ENCODE results near the gene SLC7A7. TPM values are rescaled to one million over a fixed set of nuclear protein-coding genes. Genes with fewer than 3 reads are reported as not detected.
"Not testable (repeated sequence)": the region's sequence is repeated elsewhere in the genome, so short reads cannot be mapped to it uniquely, and the experiment has no call there.

Gene SLC7A7
- total and polyA plus RNA-seq, 7 donors: 0.93 to 2.6 (median 1.8) TPM

DNA sequence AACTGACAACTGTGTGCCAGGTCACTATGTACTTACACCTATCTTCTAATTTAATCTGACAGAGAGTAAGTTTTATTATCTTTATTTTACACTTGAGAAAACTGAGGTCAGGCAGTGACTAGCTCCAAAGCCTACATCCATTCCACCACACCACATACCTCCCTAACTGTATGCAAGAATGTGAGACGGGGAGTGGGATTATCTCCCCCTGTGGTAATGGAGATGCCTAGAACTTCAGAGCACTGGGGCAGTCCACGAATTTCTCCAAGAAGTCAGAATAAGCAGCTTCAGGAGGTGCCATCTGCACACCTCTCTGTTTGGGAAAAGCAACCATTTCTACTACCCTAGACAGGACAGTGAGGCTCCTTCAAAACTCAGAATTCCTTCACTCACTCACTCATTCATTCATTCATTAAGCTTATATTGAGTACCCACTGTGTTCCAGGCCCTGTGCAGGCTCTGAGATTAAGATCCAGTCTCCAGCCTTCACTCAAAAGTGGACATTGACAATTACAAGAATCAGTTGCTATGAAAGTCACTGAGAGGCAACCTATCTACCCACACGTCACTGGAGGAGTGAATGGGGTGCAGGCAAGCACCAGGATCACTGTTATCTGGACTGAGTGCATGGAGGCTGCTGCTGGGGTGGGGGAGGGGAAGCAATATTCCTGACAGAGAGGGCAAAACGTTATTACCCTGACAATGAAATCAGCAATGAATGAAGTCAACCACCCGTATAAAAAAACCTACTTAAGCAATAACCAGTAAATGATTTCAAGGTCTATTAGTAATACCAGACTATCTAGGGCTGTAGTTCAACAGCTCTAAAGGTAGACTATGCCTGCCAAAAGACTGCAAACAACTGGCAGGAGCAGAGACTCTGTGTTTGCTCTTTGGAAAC lies 18.0 kb downstream of the SLC7A7 start:
- no peak for ATAC-seq
- no peak for DNase-seq
- TF ChIP-seq, protein P1, sequence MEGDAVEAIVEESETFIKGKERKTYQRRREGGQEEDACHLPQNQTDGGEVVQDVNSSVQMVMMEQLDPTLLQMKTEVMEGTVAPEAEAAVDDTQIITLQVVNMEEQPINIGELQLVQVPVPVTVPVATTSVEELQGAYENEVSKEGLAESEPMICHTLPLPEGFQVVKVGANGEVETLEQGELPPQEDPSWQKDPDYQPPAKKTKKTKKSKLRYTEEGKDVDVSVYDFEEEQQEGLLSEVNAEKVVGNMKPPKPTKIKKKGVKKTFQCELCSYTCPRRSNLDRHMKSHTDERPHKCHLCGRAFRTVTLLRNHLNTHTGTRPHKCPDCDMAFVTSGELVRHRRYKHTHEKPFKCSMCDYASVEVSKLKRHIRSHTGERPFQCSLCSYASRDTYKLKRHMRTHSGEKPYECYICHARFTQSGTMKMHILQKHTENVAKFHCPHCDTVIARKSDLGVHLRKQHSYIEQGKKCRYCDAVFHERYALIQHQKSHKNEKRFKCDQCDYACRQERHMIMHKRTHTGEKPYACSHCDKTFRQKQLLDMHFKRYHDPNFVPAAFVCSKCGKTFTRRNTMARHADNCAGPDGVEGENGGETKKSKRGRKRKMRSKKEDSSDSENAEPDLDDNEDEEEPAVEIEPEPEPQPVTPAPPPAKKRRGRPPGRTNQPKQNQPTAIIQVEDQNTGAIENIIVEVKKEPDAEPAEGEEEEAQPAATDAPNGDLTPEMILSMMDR (IDR thresholded peaks at IDR 0.05): no peak
- Histone ChIP-seq H3K4me1 (no peaks in the 10 kb centered on the region), H3K36me3 (ENCODE audit: insufficient read depth in 1 of 2, low read depth in 1 of 2) (no peaks in the 10 kb centered on the region), H3K27me3 (ENCODE audit: insufficient read depth in 3 of 3, low read length in 2 of 3) (peaks cover 0 to 11% (median 4%) of the 10 kb centered on the region in 3 donors), H3K27ac (no peak overlapping the region), H3K4me3 (no peak overlapping the region), H3K9me3 (no peaks in the 10 kb centered on the region)
- WGBS, 3 donors: 29 to 47% (median 33%) methylated on average over 5 of the region's 5 CpGs
- intact Hi-C loops (cut with DNase I): no loop called here

- H3K4me3 ChIP-seq: no peak overlapping the region
- ATAC-seq: no peak
- WGBS, 3 donors: 48 to 64% (median 63%) methylated on average over 5 of the region's 5 CpGs
Observed at GRCh38 chr14:22796087-22796707, 19.0 kb downstream of the SLC7A7 start.

GRCh38 chr14:22794551-22794951 lies 20.7 kb downstream of the SLC7A7 start:
- ATAC-seq (no peak), DNase-seq (no peak)
- Histone ChIP-seq H3K9me3 (no peaks in the 10 kb centered on the region), H3K36me3 (ENCODE audit: insufficient read depth in 1 of 2, low read depth in 1 of 2) (no peaks in the 10 kb centered on the region), H3K4me1 (no peaks in the 10 kb centered on the region), H3K4me3 (no peak overlapping the region), H3K27me3 (ENCODE audit: insufficient read depth in 3 of 3, low read length in 2 of 3) (peaks cover 0 to 4% (median 1%) of the 10 kb centered on the region in 3 donors), H3K27ac (no peak overlapping the region)
- 70 to 77% (median 75%) methylated on average over 7 of the region's 7 CpGs for WGBS, 3 donors
- TF ChIP-seq, protein P1 (IDR thresholded peaks at IDR 0.05): no peak
- intact Hi-C loops (cut with DNase I): no loop called here

More at GRCh38 chr14:22796087-22796707, 19.0 kb downstream of the SLC7A7 start:
- Histone ChIP-seq H3K27me3 (ENCODE audit: insufficient read depth in 3 of 3, low read length in 2 of 3) (peaks cover 0 to 10% (median 4%) of the 10 kb centered on the region in 3 donors), H3K9me3 (no peaks in the 10 kb centered on the region), H3K27ac (no peak overlapping the region), H3K36me3 (ENCODE audit: insufficient read depth in 1 of 2, low read depth in 1 of 2) (no peaks in the 10 kb centered on the region), H3K4me1 (no peaks in the 10 kb centered on the region)
- TF ChIP-seq, protein P1 (IDR thresholded peaks at IDR 0.05): no peak
- intact Hi-C loops (cut with DNase I): no loop called here
- no peak for DNase-seq

DNA sequence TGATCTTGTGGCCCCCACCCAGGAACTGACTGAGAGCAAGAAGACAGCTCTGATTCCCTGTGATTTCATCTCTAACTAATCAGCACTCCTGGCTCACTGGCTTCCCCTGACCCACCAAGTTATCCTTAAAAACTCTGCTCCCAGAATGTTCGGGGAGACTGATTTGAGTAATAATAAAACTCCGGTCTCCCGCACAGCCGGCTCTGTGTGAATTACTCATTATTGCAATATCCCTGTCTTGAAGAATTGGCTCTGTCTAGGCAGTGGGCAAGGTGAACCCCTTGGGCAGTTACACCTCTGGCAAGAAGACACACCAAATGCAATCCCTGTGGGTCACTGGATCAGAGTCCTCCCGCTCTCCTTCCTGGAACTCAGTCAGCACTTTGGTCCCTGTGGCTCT lies 21.3 kb downstream of the SLC7A7 start:
- Histone ChIP-seq H3K9me3 (no peaks in the 10 kb centered on the region), H3K27me3 (ENCODE audit: insufficient read depth in 3 of 3, low read length in 2 of 3) (peaks cover 0 to 4% (median 0%) of the 10 kb centered on the region in 3 donors), H3K27ac (no peak overlapping the region), H3K36me3 (ENCODE audit: insufficient read depth in 1 of 2, low read depth in 1 of 2) (no peaks in the 10 kb centered on the region), H3K4me3 (no peak overlapping the region), H3K4me1 (no peaks in the 10 kb centered on the region)
- intact Hi-C loops (cut with DNase I): no loop called here
- TF ChIP-seq, protein P1 (IDR thresholded peaks at IDR 0.05): no peak
- WGBS, 3 donors: 68 to 84% (median 73%) methylated on average over 5 of the region's 5 CpGs
- DNase-seq (no peak), ATAC-seq (no peak)

GRCh38 chr14:22793550-22793949 lies 21.7 kb downstream of the SLC7A7 start:
- ATAC-seq; DNase-seq; H3K4me1 ChIP-seq; H3K36me3 ChIP-seq (ENCODE audit: insufficient read depth in 1 of 2, low read depth in 1 of 2); H3K27me3 ChIP-seq (ENCODE audit: insufficient read depth in 3 of 3, low read length in 2 of 3); H3K9me3 ChIP-seq; H3K27ac ChIP-seq; H3K4me3 ChIP-seq; intact Hi-C loops (cut with DNase I): not testable (repeated sequence)
- WGBS, 3 donors: 78 to 83% (median 80%) methylated on average over 5 of the region's 5 CpGs

All from psoas muscle (tissue), 8 donors.